Measurements from ENCODE around the gene SPATA2L.
"Not testable (repeated sequence)": the region's sequence is repeated elsewhere in the genome, so short reads cannot be mapped to it uniquely, and the experiment has no call there.

The SPATA2L gene

GRCh38 chr16:89700649-89701424 is 668 bp downstream of the SPATA2L start:
- peak overlapping the region; percentile 78 for H3K4me3 ChIP-seq (ENCODE audit: low read length)
- DNase-seq (ENCODE audit: low read depth), result peak; percentile 69
- no peaks in the 10 kb centered on the region for H3K36me3 ChIP-seq (ENCODE audit: control insufficient read depth, insufficient read depth, low read length, severe bottlenecking)
- H3K9ac ChIP-seq (ENCODE audit: low read length), result peak overlapping the region; percentile 76
- H3K9me3 ChIP-seq (ENCODE audit: control insufficient read depth, low read length), result no peaks in the 10 kb centered on the region
- no peaks in the 10 kb centered on the region for H3K27me3 ChIP-seq (replicated peaks; ENCODE audit: control insufficient read depth, insufficient read depth, low read length)
- H3K4me1 ChIP-seq (ENCODE audit: control insufficient read depth, insufficient read depth, low read length), result peaks cover 11% of the 10 kb centered on the region

GRCh38 chr16:89700100-89700648 is 1.3 kb downstream of the SPATA2L start:
- Histone ChIP-seq H3K4me1 (ENCODE audit: control insufficient read depth, insufficient read depth, low read length) (peaks cover 11% of the 10 kb centered on the region), H3K9me3 (ENCODE audit: control insufficient read depth, low read length) (no peaks in the 10 kb centered on the region), H3K36me3 (ENCODE audit: control insufficient read depth, insufficient read depth, low read length, severe bottlenecking) (no peaks in the 10 kb centered on the region), H3K27me3 (replicated peaks; ENCODE audit: control insufficient read depth, insufficient read depth, low read length) (no peaks in the 10 kb centered on the region), H3K4me3 (ENCODE audit: low read length) (peak overlapping the region; percentile 78), H3K9ac (ENCODE audit: low read length) (peak overlapping the region; percentile 76)
- peak; percentile 99 for DNase-seq (ENCODE audit: low read depth)

- not testable (repeated sequence) for H3K9ac ChIP-seq (ENCODE audit: low read length); H3K4me3 ChIP-seq (ENCODE audit: low read length); H3K36me3 ChIP-seq (ENCODE audit: control insufficient read depth, insufficient read depth, low read length, severe bottlenecking); DNase-seq (ENCODE audit: low read depth); H3K9me3 ChIP-seq (ENCODE audit: control insufficient read depth, low read length); H3K27me3 ChIP-seq (replicated peaks; ENCODE audit: control insufficient read depth, insufficient read depth, low read length)
- H3K4me1 ChIP-seq (ENCODE audit: control insufficient read depth, insufficient read depth, low read length), result peaks cover 11% of the 10 kb centered on the region
Observed at GRCh38 chr16:89699629-89700099, 1.8 kb downstream of the SPATA2L start.

GRCh38 chr16:89698717-89699116 is 2.8 kb downstream of the SPATA2L start:
- DNase-seq (ENCODE audit: low read depth); H3K9me3 ChIP-seq (ENCODE audit: control insufficient read depth, low read length); H3K27me3 ChIP-seq (replicated peaks; ENCODE audit: control insufficient read depth, insufficient read depth, low read length); H3K4me3 ChIP-seq (ENCODE audit: low read length); H3K9ac ChIP-seq (ENCODE audit: low read length): not testable (repeated sequence)
- peaks cover 11% of the 10 kb centered on the region for H3K4me1 ChIP-seq (ENCODE audit: control insufficient read depth, insufficient read depth, low read length)
- H3K36me3 ChIP-seq (ENCODE audit: control insufficient read depth, insufficient read depth, low read length, severe bottlenecking), result peaks cover 12% of the 10 kb centered on the region

GRCh38 chr16:89697616-89698331 is 3.7 kb downstream of the SPATA2L start:
- Histone ChIP-seq H3K4me1 (ENCODE audit: control insufficient read depth, insufficient read depth, low read length) (peaks cover 11% of the 10 kb centered on the region), H3K27me3 (replicated peaks; ENCODE audit: control insufficient read depth, insufficient read depth, low read length) (no peaks in the 10 kb centered on the region), H3K9me3 (ENCODE audit: control insufficient read depth, low read length) (no peaks in the 10 kb centered on the region), H3K4me3 (ENCODE audit: low read length) (no peak overlapping the region), H3K36me3 (ENCODE audit: control insufficient read depth, insufficient read depth, low read length, severe bottlenecking) (peaks cover 19% of the 10 kb centered on the region), H3K9ac (ENCODE audit: low read length) (no peak overlapping the region)
- DNase-seq (ENCODE audit: low read depth), result no peak

GRCh38 chr16:89697161-89697615 is 4.3 kb downstream of the SPATA2L start:
- no peak for DNase-seq (ENCODE audit: low read depth)
- Histone ChIP-seq H3K36me3 (ENCODE audit: control insufficient read depth, insufficient read depth, low read length, severe bottlenecking) (peaks cover 22% of the 10 kb centered on the region), H3K9me3 (ENCODE audit: control insufficient read depth, low read length) (no peaks in the 10 kb centered on the region), H3K4me3 (ENCODE audit: low read length) (no peak overlapping the region), H3K9ac (ENCODE audit: low read length) (no peak overlapping the region), H3K4me1 (ENCODE audit: control insufficient read depth, insufficient read depth, low read length) (peaks cover 11% of the 10 kb centered on the region), H3K27me3 (replicated peaks; ENCODE audit: control insufficient read depth, insufficient read depth, low read length) (no peaks in the 10 kb centered on the region)

GRCh38 chr16:89696670-89697128 is 4.8 kb downstream of the SPATA2L start:
- no peak for DNase-seq (ENCODE audit: low read depth)
- Histone ChIP-seq H3K4me1 (ENCODE audit: control insufficient read depth, insufficient read depth, low read length) (peaks cover 11% of the 10 kb centered on the region), H3K9me3 (ENCODE audit: control insufficient read depth, low read length) (no peaks in the 10 kb centered on the region), H3K36me3 (ENCODE audit: control insufficient read depth, insufficient read depth, low read length, severe bottlenecking) (peaks cover 27% of the 10 kb centered on the region), H3K27me3 (replicated peaks; ENCODE audit: control insufficient read depth, insufficient read depth, low read length) (no peaks in the 10 kb centered on the region), H3K4me3 (ENCODE audit: low read length) (no peak overlapping the region), H3K9ac (ENCODE audit: low read length) (no peak overlapping the region)

- no peaks in the 10 kb centered on the region for H3K9me3 ChIP-seq (ENCODE audit: control insufficient read depth, low read length)
- H3K4me1 ChIP-seq (ENCODE audit: control insufficient read depth, insufficient read depth, low read length), result peaks cover 11% of the 10 kb centered on the region
- no peak overlapping the region for H3K4me3 ChIP-seq (ENCODE audit: low read length)
- H3K9ac ChIP-seq (ENCODE audit: low read length), result no peak overlapping the region
- H3K36me3 ChIP-seq (ENCODE audit: control insufficient read depth, insufficient read depth, low read length, severe bottlenecking), result peaks cover 33% of the 10 kb centered on the region
- DNase-seq (ENCODE audit: low read depth), result no peak
- H3K27me3 ChIP-seq (replicated peaks; ENCODE audit: control insufficient read depth, insufficient read depth, low read length), result no peaks in the 10 kb centered on the region
Observed at GRCh38 chr16:89695875-89696669, 5.4 kb downstream of the SPATA2L start.

- DNase-seq (ENCODE audit: low read depth), result no peak
- Histone ChIP-seq H3K9ac (ENCODE audit: low read length) (no peak overlapping the region), H3K36me3 (ENCODE audit: control insufficient read depth, insufficient read depth, low read length, severe bottlenecking) (peaks cover 33% of the 10 kb centered on the region), H3K4me1 (ENCODE audit: control insufficient read depth, insufficient read depth, low read length) (peaks cover 5% of the 10 kb centered on the region), H3K9me3 (ENCODE audit: control insufficient read depth, low read length) (no peaks in the 10 kb centered on the region), H3K4me3 (ENCODE audit: low read length) (no peak overlapping the region), H3K27me3 (replicated peaks; ENCODE audit: control insufficient read depth, insufficient read depth, low read length) (no peaks in the 10 kb centered on the region)
Observed at GRCh38 chr16:89695086-89695874, 6.2 kb downstream of the SPATA2L start.

GRCh38 chr16:89694784-89695085 is 6.8 kb downstream of the SPATA2L start:
- not testable (repeated sequence) for H3K27me3 ChIP-seq (replicated peaks; ENCODE audit: control insufficient read depth, insufficient read depth, low read length); H3K4me3 ChIP-seq (ENCODE audit: low read length); H3K9ac ChIP-seq (ENCODE audit: low read length); H3K9me3 ChIP-seq (ENCODE audit: control insufficient read depth, low read length); DNase-seq (ENCODE audit: low read depth); H3K4me1 ChIP-seq (ENCODE audit: control insufficient read depth, insufficient read depth, low read length)
- peaks cover 33% of the 10 kb centered on the region for H3K36me3 ChIP-seq (ENCODE audit: control insufficient read depth, insufficient read depth, low read length, severe bottlenecking)
